Measurements from ENCODE around the gene MED12L.

Gene MED12L

GRCh38 chr3:151393941-151394340, 308.5 kb downstream of the MED12L start:
- FAIRE-seq: no peak
- DNase-seq (ENCODE audit: insufficient read length, low spot score): no peak
- no peak for TF ChIP-seq POLR2A (IDR thresholded peaks at IDR 0.05; ENCODE audit: low read depth, low read length)

GRCh38 chr3:151394611-151395010, 309.1 kb downstream of the MED12L start:
- no peak for DNase-seq (ENCODE audit: insufficient read length, low spot score)
- no peak for TF ChIP-seq POLR2A (IDR thresholded peaks at IDR 0.05; ENCODE audit: low read depth, low read length)
- FAIRE-seq: no peak

GRCh38 chr3:151395806-151396205, 310.3 kb downstream of the MED12L start:
- no peak for TF ChIP-seq POLR2A (IDR thresholded peaks at IDR 0.05; ENCODE audit: low read depth, low read length)
- peak; percentile 61 for FAIRE-seq
- DNase-seq (ENCODE audit: insufficient read length, low spot score): no peak

GRCh38 chr3:151398895-151399294, 313.4 kb downstream of the MED12L start:
- TF ChIP-seq POLR2A (IDR thresholded peaks at IDR 0.05; ENCODE audit: low read depth, low read length): no peak
- FAIRE-seq (no peak), DNase-seq (ENCODE audit: insufficient read length, low spot score) (no peak)

- TF ChIP-seq POLR2A (IDR thresholded peaks at IDR 0.05; ENCODE audit: low read depth, low read length): no peak
- FAIRE-seq (no peak), DNase-seq (ENCODE audit: insufficient read length, low spot score) (no peak)
Observed at GRCh38 chr3:151400341-151400740, 314.9 kb downstream of the MED12L start.

- no peak for TF ChIP-seq POLR2A (IDR thresholded peaks at IDR 0.05; ENCODE audit: low read depth, low read length)
- peak; percentile 36 for FAIRE-seq
- DNase-seq (ENCODE audit: insufficient read length, low spot score): no peak
Observed at GRCh38 chr3:151402349-151402748, 316.9 kb downstream of the MED12L start.

- no peak for TF ChIP-seq POLR2A (IDR thresholded peaks at IDR 0.05; ENCODE audit: low read depth, low read length)
- FAIRE-seq: peak; percentile 36
- no peak for DNase-seq (ENCODE audit: insufficient read length, low spot score)
Observed at GRCh38 chr3:151403246-151403645, 317.8 kb downstream of the MED12L start.

- DNase-seq (ENCODE audit: insufficient read length, low spot score): no peak
- FAIRE-seq: peak; percentile 74
Observed at GRCh38 chr3:151404316-151404715, 318.9 kb downstream of the MED12L start.

GRCh38 chr3:151407928-151408327, 322.5 kb downstream of the MED12L start:
- TF ChIP-seq POLR2A (IDR thresholded peaks at IDR 0.05; ENCODE audit: low read depth, low read length): no peak
- DNase-seq (ENCODE audit: insufficient read length, low spot score) (no peak), FAIRE-seq (no peak)

More at GRCh38 chr3:151404316-151404715, 318.9 kb downstream of the MED12L start:
- TF ChIP-seq POLR2A (IDR thresholded peaks at IDR 0.05; ENCODE audit: low read depth, low read length): no peak

- DNase-seq (ENCODE audit: insufficient read length, low spot score) (peak; percentile 24), FAIRE-seq (peak; percentile 82)
- no peak for TF ChIP-seq POLR2A (IDR thresholded peaks at IDR 0.05; ENCODE audit: low read depth, low read length)
Observed at GRCh38 chr3:151410891-151411559, 325.6 kb downstream of the MED12L start.

- no peak for DNase-seq (ENCODE audit: insufficient read length, low spot score)
- no peak for TF ChIP-seq POLR2A (IDR thresholded peaks at IDR 0.05; ENCODE audit: low read depth, low read length)
- FAIRE-seq: no peak
Observed at GRCh38 chr3:151412989-151413388, 327.5 kb downstream of the MED12L start.

GRCh38 chr3:151415289-151415688, 329.8 kb downstream of the MED12L start:
- no peak for FAIRE-seq
- no peak for DNase-seq (ENCODE audit: insufficient read length, low spot score)
- no peak for TF ChIP-seq POLR2A (IDR thresholded peaks at IDR 0.05; ENCODE audit: low read depth, low read length)

- TF ChIP-seq POLR2A (IDR thresholded peaks at IDR 0.05; ENCODE audit: low read depth, low read length): no peak
- FAIRE-seq: no peak
- DNase-seq (ENCODE audit: insufficient read length, low spot score): no peak
Observed at GRCh38 chr3:151419806-151420205, 334.3 kb downstream of the MED12L start.

GRCh38 chr3:151421938-151422337, 336.5 kb downstream of the MED12L start:
- FAIRE-seq: no peak
- no peak for TF ChIP-seq POLR2A (IDR thresholded peaks at IDR 0.05; ENCODE audit: low read depth, low read length)
- no peak for DNase-seq (ENCODE audit: insufficient read length, low spot score)

- TF ChIP-seq POLR2A (IDR thresholded peaks at IDR 0.05; ENCODE audit: low read depth, low read length): no peak
- FAIRE-seq: no peak
- no peak for DNase-seq (ENCODE audit: insufficient read length, low spot score)
Observed at GRCh38 chr3:151423091-151423490, 337.6 kb downstream of the MED12L start.
